Trophoblast cell (in vitro differentiated cells and primary cell): Measurements from ENCODE around the gene ZDHHC21.

ENCODE experiments used
- DNase-seq, 2 donors: peaks; one replicate each; pipeline ENCODE4 v3.0.0-alpha.2; 2016
- H2AFZ ChIP-seq: 2 replicates; pipeline ENCODE4 v1.6.1; 2013; ENCODE audit warnings: low read length, moderate library complexity, mild to moderate bottlenecking; ENCODE audit not compliant: insufficient read depth, poor library complexity
- H2AK5ac ChIP-seq: 2 replicates; pipeline ENCODE4 v1.6.1; 2013; ENCODE audit warnings: mild to moderate bottlenecking, low read length
- H2BK120ac ChIP-seq: 2 replicates; pipeline ENCODE4 v1.6.1; 2013; ENCODE audit warnings: low read length, mild to moderate bottlenecking, moderate library complexity; ENCODE audit not compliant: insufficient read depth, poor library complexity
- H2BK12ac ChIP-seq: 2 replicates; pipeline ENCODE4 v1.6.1; 2013; ENCODE audit warnings: mild to moderate bottlenecking, low read length, moderate library complexity
- H2BK5ac ChIP-seq: 2 replicates; pipeline ENCODE4 v1.6.1; 2013; ENCODE audit warnings: low read length, low read depth, moderate library complexity, mild to moderate bottlenecking; ENCODE audit not compliant: poor library complexity
- H3K14ac ChIP-seq: 2 replicates; pipeline ENCODE4 v1.6.1; 2013; ENCODE audit warnings: mild to moderate bottlenecking, low read length
- H3K18ac ChIP-seq: 2 replicates; pipeline ENCODE4 v1.6.1; 2013; ENCODE audit warnings: mild to moderate bottlenecking, low read length
- H3K23ac ChIP-seq: 2 replicates; pipeline ENCODE4 v1.6.1; 2013; ENCODE audit warnings: low read length
- H3K27ac ChIP-seq: 2 replicates; pipeline ENCODE4 v1.5.1; 2013; ENCODE audit warnings: low read depth, mild to moderate bottlenecking, inconsistent platforms, low read length, moderate library complexity
- H3K27me3 ChIP-seq: 2 replicates; pipeline ENCODE4 v1.6.1; 2013; ENCODE audit warnings: inconsistent platforms, mild to moderate bottlenecking, low read length, moderate library complexity; ENCODE audit not compliant: insufficient read depth
- H3K36me3 ChIP-seq, 2 experiments: 1 replicate in 1 of 2; 2 replicates in 1 of 2; pipeline ENCODE4 v1.6.1; 2013; ENCODE audit warnings: low read length in 2 of 2, mild to moderate bottlenecking in 2 of 2, moderate library complexity in 1 of 2; ENCODE audit not compliant: insufficient read depth in 2 of 2, control insufficient read depth in 1 of 2
- H3K4ac ChIP-seq: 2 replicates; pipeline ENCODE4 v1.6.1; 2013; ENCODE audit warnings: low read depth, mild to moderate bottlenecking, low read length, moderate library complexity
- H3K4me1 ChIP-seq, 2 experiments: 1 replicate in 1 of 2; 2 replicates in 1 of 2; pipeline ENCODE4 v1.6.1; 2013; ENCODE audit warnings: low read length in 2 of 2, mild to moderate bottlenecking in 2 of 2, moderate library complexity in 1 of 2; ENCODE audit not compliant: insufficient read depth in 2 of 2, control insufficient read depth in 1 of 2
- H3K4me2 ChIP-seq: 2 replicates; pipeline ENCODE4 v1.6.1; 2013; ENCODE audit warnings: inconsistent platforms, mild to moderate bottlenecking, low read length, moderate library complexity
- H3K4me3 ChIP-seq: 2 replicates; pipeline ENCODE4 v1.5.1; 2013; ENCODE audit warnings: mild to moderate bottlenecking, low read depth, low read length, inconsistent platforms
- H3K79me1 ChIP-seq: one replicate; pipeline ENCODE4 v1.6.1; 2013; ENCODE audit warnings: low read length
- H3K79me2 ChIP-seq: 2 replicates; pipeline ENCODE4 v1.6.1; 2013; ENCODE audit warnings: low read length, mild to moderate bottlenecking; ENCODE audit not compliant: control insufficient read depth, insufficient read depth, poor library complexity
- H3K9ac ChIP-seq: 2 replicates; pipeline ENCODE4 v1.6.1; 2013; ENCODE audit warnings: mild to moderate bottlenecking, low read length
- H3K9me3 ChIP-seq: 2 replicates; pipeline ENCODE4 v1.6.1; 2013; ENCODE audit warnings: low read depth, mild to moderate bottlenecking, control low read depth, inconsistent platforms, low read length; ENCODE audit not compliant: insufficient read depth
- H4K12ac ChIP-seq: 2 replicates; pipeline ENCODE4 v1.6.1; 2013; ENCODE audit warnings: low read depth, mild to moderate bottlenecking, low read length, moderate library complexity
- H4K8ac ChIP-seq: 2 replicates; pipeline ENCODE4 v1.6.1; 2013; ENCODE audit warnings: low read depth, mild to moderate bottlenecking, low read length, moderate library complexity
- H4K91ac ChIP-seq: one replicate; pipeline ENCODE4 v1.6.1; 2013; ENCODE audit warnings: low read depth, mild to moderate bottlenecking, low read length, moderate library complexity
- WGBS: extraction: QIAGEN DNeasy Blood & Tissue Kit; methylation state at CpG from one replicate; pipeline ENCODE4 v1.1.7; 2013; ENCODE audit warnings: missing lambda C conversion rate; ENCODE audit not compliant: insufficient read length, insufficient coverage; ENCODE audit errors: extremely low coverage; 5-methylcytosine and 5-hydroxymethylcytosine counted together

The ZDHHC21 gene

GRCh38 chr9:14563902-14564624 lies 129.2 kb downstream of the ZDHHC21 start:
- Histone ChIP-seq H2BK12ac (peak overlapping the region; percentile 15), H3K18ac (no peak overlapping the region), H3K27ac (no peak overlapping the region), H3K9me3 (peaks cover 1% of the 10 kb centered on the region), H3K14ac (no peak overlapping the region), H3K79me1 (no peaks in the 10 kb centered on the region), H3K79me2 (no peaks in the 10 kb centered on the region), H4K91ac (peak overlapping the region; percentile 11), H3K23ac (no peak overlapping the region), H3K27me3 (no peaks in the 10 kb centered on the region), H3K4ac (peak overlapping the region; percentile 6), H3K4me3 (no peak overlapping the region), H2AFZ (no peak overlapping the region), H4K12ac (no peak overlapping the region), H2BK5ac (no peak overlapping the region), H3K9ac (no peak overlapping the region), H4K8ac (no peak overlapping the region), H2BK120ac (no peak overlapping the region), H3K4me2 (no peak overlapping the region), H3K36me3 (no peaks in the 10 kb centered on the region), H2AK5ac (no peak overlapping the region), H3K4me1 (peaks cover 12 to 22% of the 10 kb centered on the region in 2 experiments)
- 100% methylated on average over 1 of the region's 9 CpGs for WGBS
- no peak for DNase-seq

GRCh38 chr9:14561929-14562405 lies 131.3 kb downstream of the ZDHHC21 start:
- Histone ChIP-seq H3K27me3 (no peaks in the 10 kb centered on the region), H4K12ac (no peak overlapping the region), H3K79me2 (no peaks in the 10 kb centered on the region), H3K18ac (no peak overlapping the region), H4K8ac (peak overlapping the region; percentile 48), H3K4me1 (peaks cover 12 to 22% of the 10 kb centered on the region in 2 experiments), H2BK120ac (no peak overlapping the region), H2BK5ac (no peak overlapping the region), H3K36me3 (no peaks in the 10 kb centered on the region), H3K4me2 (no peak overlapping the region), H3K79me1 (no peaks in the 10 kb centered on the region), H2BK12ac (no peak overlapping the region), H3K9me3 (peaks cover 1% of the 10 kb centered on the region), H3K27ac (no peak overlapping the region), H4K91ac (no peak overlapping the region), H3K14ac (no peak overlapping the region), H3K4me3 (no peak overlapping the region), H3K9ac (no peak overlapping the region), H2AFZ (no peak overlapping the region), H2AK5ac (no peak overlapping the region), H3K23ac (no peak overlapping the region), H3K4ac (no peak overlapping the region)
- no peak for DNase-seq
- WGBS = no CpG with 5 or more reads among the region's 9 CpGs
